GM12892 (cell line): ENCODE measurements around the gene SERGEF.

Experiments
- POLR2A ChIP-seq: IDR thresholded peaks from 2 replicates; pipeline ENCODE4 v1.6.1; 2011; ENCODE audit warnings: low read depth, low read length, control low read depth
- POLR2AphosphoS5 ChIP-seq: IDR thresholded peaks from 2 replicates; pipeline ENCODE4 v1.6.1; 2011; ENCODE audit warnings: low read depth, low read length, control low read depth

- TF ChIP-seq POLR2A (no peak), POLR2AphosphoS5 (no peak)
Measured at GRCh38 chr11:17839450-17839849, 173.4 kb downstream of the SERGEF start.
